BLaER1 treated with 17β-estradiol and CSF1 and Interleukin-3, amounts not matched to agents 10 nM and 100 nM (cell line): Measurements from ENCODE around the gene MYRF.

Experiments used
- H3K27ac ChIP-seq, 11 experiments: shearing (Covaris generic); formaldehyde crosslinking; 2 replicates each; pipeline ENCODE4 v1.8.1; 2022
- H3K27me3 ChIP-seq, 11 experiments: shearing (Covaris generic); formaldehyde crosslinking; 2 replicates each; pipeline ENCODE4 v1.8.1; 2022
- H3K36me3 ChIP-seq, 11 experiments: shearing (Covaris generic); formaldehyde crosslinking; 2 replicates each; pipeline ENCODE4 v1.8.1; 2022
- H3K4me1 ChIP-seq, 10 experiments: shearing (Covaris generic); formaldehyde crosslinking; 2 replicates each; pipeline ENCODE4 v1.8.1; 2022
- H3K4me2 ChIP-seq, 11 experiments: shearing (Covaris generic); formaldehyde crosslinking; 2 replicates each; pipeline ENCODE4 v1.8.1; 2022
- H3K4me3 ChIP-seq, 10 experiments: shearing (Covaris generic); formaldehyde crosslinking; 2 replicates each; pipeline ENCODE4 v1.8.1; 2022
- H3K9ac ChIP-seq, 11 experiments: shearing (Covaris generic); formaldehyde crosslinking; 2 replicates each; pipeline ENCODE4 v1.8.1; 2022
- H3K9me3 ChIP-seq, 11 experiments: shearing (Covaris generic); formaldehyde crosslinking; replicated peaks in 1 of 11; 2 replicates each; pipeline ENCODE4 v1.8.1; 2022
- H4K20me1 ChIP-seq, 11 experiments: shearing (Covaris generic); formaldehyde crosslinking; 2 replicates each; pipeline ENCODE4 v1.8.1; 2022
- Cebpa-rat ChIP-seq, 11 experiments: shearing (Covaris generic); IDR thresholded peaks; 2 replicates each; pipeline ENCODE4 v1.8.1; 2022

MYRF gene

GRCh38 chr11:61731952-61732675 is 20.3 kb upstream of the MYRF start:
- H3K4me1 ChIP-seq: peaks cover 7 to 39% (median 23%) of the 10 kb centered on the region in 10 experiments; a peak in 18 of 20 replicates
- H3K9me3 ChIP-seq: no peaks in the 10 kb centered on the region
- peaks cover 0 to 12% (median 0%) of the 10 kb centered on the region in 11 experiments; a peak in 1 of 22 replicates for H4K20me1 ChIP-seq
- H3K27me3 ChIP-seq: no peaks in the 10 kb centered on the region
- TF ChIP-seq Cebpa-rat (IDR thresholded peaks at IDR 0.05): no peak; a peak in 1 of 22 replicates
- peak overlapping the region in 3 of 11 experiments; percentile 33 to 40 (median 37); a peak in 2 of 22 replicates for H3K9ac ChIP-seq
- no peak overlapping the region for H3K27ac ChIP-seq
- H3K4me2 ChIP-seq: peak overlapping the region in 2 of 11 experiments; percentile 42 to 66; a peak in 2 of 22 replicates
- H3K36me3 ChIP-seq: peaks cover 0 to 58% (median 0%) of the 10 kb centered on the region in 11 experiments; a peak in 4 of 22 replicates
- H3K4me3 ChIP-seq: no peak overlapping the region

GRCh38 chr11:61732705-61733104 is 19.7 kb upstream of the MYRF start:
- H3K4me2 ChIP-seq: peak overlapping the region in 3 of 11 experiments; percentile 42 to 66 (median 48); a peak in 6 of 22 replicates
- peaks cover 0 to 7% (median 0%) of the 10 kb centered on the region in 11 experiments; a peak in 1 of 22 replicates for H4K20me1 ChIP-seq
- H3K4me1 ChIP-seq: peaks cover 7 to 33% (median 23%) of the 10 kb centered on the region in 10 experiments; a peak in 18 of 20 replicates
- H3K27ac ChIP-seq: peak overlapping the region in 1 of 11 experiments; percentile 42; a peak in 1 of 22 replicates
- H3K36me3 ChIP-seq: peaks cover 0 to 56% (median 0%) of the 10 kb centered on the region in 11 experiments; a peak in 4 of 22 replicates
- TF ChIP-seq Cebpa-rat (IDR thresholded peaks at IDR 0.05): no peak
- H3K9me3 ChIP-seq: no peaks in the 10 kb centered on the region
- no peak overlapping the region for H3K4me3 ChIP-seq
- H3K9ac ChIP-seq: peak overlapping the region in 3 of 11 experiments; percentile 33 to 40 (median 37); a peak in 3 of 22 replicates
- no peaks in the 10 kb centered on the region for H3K27me3 ChIP-seq

- no peak for TF ChIP-seq Cebpa-rat (IDR thresholded peaks at IDR 0.05)
- Histone ChIP-seq H3K4me2 (peak overlapping the region in 3 of 11 experiments; percentile 42 to 66 (median 48); a peak in 6 of 22 replicates), H3K27ac (peak overlapping the region in 2 of 11 experiments; percentile 16 to 42; a peak in 1 of 22 replicates)
Measured at GRCh38 chr11:61733120-61733978, 19.1 kb upstream of the MYRF start.

GRCh38 chr11:61734767-61735166 is 17.7 kb upstream of the MYRF start:
- peaks cover 0 to 49% (median 0%) of the 10 kb centered on the region in 11 experiments; a peak in 4 of 22 replicates for H3K36me3 ChIP-seq
- H3K9ac ChIP-seq: peak overlapping the region in 2 of 11 experiments; percentile 3 to 8; a peak in 1 of 22 replicates
- no peak overlapping the region; a peak in 1 of 22 replicates for H3K27ac ChIP-seq
- H4K20me1 ChIP-seq: no peaks in the 10 kb centered on the region; a peak in 1 of 22 replicates
- no peaks in the 10 kb centered on the region for H3K27me3 ChIP-seq
- no peak for TF ChIP-seq Cebpa-rat (IDR thresholded peaks at IDR 0.05)
- no peaks in the 10 kb centered on the region for H3K9me3 ChIP-seq
- no peak overlapping the region for H3K4me2 ChIP-seq
- H3K4me1 ChIP-seq: peaks cover 0 to 15% (median 6%) of the 10 kb centered on the region in 10 experiments; a peak in 15 of 20 replicates
- no peak overlapping the region for H3K4me3 ChIP-seq

More at GRCh38 chr11:61733120-61733978, 19.1 kb upstream of the MYRF start:
- no peak overlapping the region for H3K4me3 ChIP-seq
- peaks cover 0 to 6% (median 0%) of the 10 kb centered on the region in 11 experiments; a peak in 1 of 22 replicates for H4K20me1 ChIP-seq
- H3K9me3 ChIP-seq: no peaks in the 10 kb centered on the region
- no peaks in the 10 kb centered on the region for H3K27me3 ChIP-seq
- peak overlapping the region in 8 of 11 experiments; percentile 19 to 64 (median 46); a peak in 10 of 22 replicates for H3K9ac ChIP-seq
- peaks cover 5 to 27% (median 17%) of the 10 kb centered on the region in 10 experiments; a peak in 18 of 20 replicates for H3K4me1 ChIP-seq
- peaks cover 0 to 57% (median 0%) of the 10 kb centered on the region in 11 experiments; a peak in 4 of 22 replicates for H3K36me3 ChIP-seq

GRCh38 chr11:61735391-61735790 is 17.0 kb upstream of the MYRF start:
- H4K20me1 ChIP-seq: no peaks in the 10 kb centered on the region
- no peak overlapping the region for H3K4me2 ChIP-seq
- no peaks in the 10 kb centered on the region for H3K27me3 ChIP-seq
- 0 out of 22 replicates have a peak overlapping the region, but pooled peaks of 1 of the 11 experiments have one; percentile 3 for H3K9ac ChIP-seq
- no peak for TF ChIP-seq Cebpa-rat (IDR thresholded peaks at IDR 0.05)
- no peak overlapping the region for H3K4me3 ChIP-seq
- no peaks in the 10 kb centered on the region for H3K9me3 ChIP-seq
- H3K36me3 ChIP-seq: peaks cover 0 to 53% (median 0%) of the 10 kb centered on the region in 11 experiments; a peak in 4 of 22 replicates
- H3K27ac ChIP-seq: no peak overlapping the region
- peaks cover 0 to 15% (median 9%) of the 10 kb centered on the region in 10 experiments; a peak in 16 of 20 replicates for H3K4me1 ChIP-seq

- Histone ChIP-seq H3K36me3 (peaks cover 0 to 54% (median 0%) of the 10 kb centered on the region in 11 experiments; a peak in 4 of 22 replicates), H3K9ac (no peak overlapping the region), H3K27me3 (no peaks in the 10 kb centered on the region)
Measured at GRCh38 chr11:61736310-61736709, 16.1 kb upstream of the MYRF start.

GRCh38 chr11:61737131-61737530 is 15.3 kb upstream of the MYRF start:
- H3K4me1 ChIP-seq: peaks cover 2 to 21% (median 13%) of the 10 kb centered on the region in 10 experiments; a peak in 18 of 20 replicates
- no peaks in the 10 kb centered on the region for H3K27me3 ChIP-seq
- peaks cover 0 to 51% (median 0%) of the 10 kb centered on the region in 11 experiments; a peak in 4 of 22 replicates for H3K36me3 ChIP-seq
- no peak for TF ChIP-seq Cebpa-rat (IDR thresholded peaks at IDR 0.05)
- H3K27ac ChIP-seq: no peak overlapping the region
- H3K4me2 ChIP-seq: no peak overlapping the region
- no peaks in the 10 kb centered on the region for H3K9me3 ChIP-seq
- H4K20me1 ChIP-seq: no peaks in the 10 kb centered on the region; a peak in 1 of 22 replicates
- H3K4me3 ChIP-seq: no peak overlapping the region
- no peak overlapping the region for H3K9ac ChIP-seq

More at GRCh38 chr11:61736310-61736709, 16.1 kb upstream of the MYRF start:
- no peak for TF ChIP-seq Cebpa-rat (IDR thresholded peaks at IDR 0.05)
- Histone ChIP-seq H3K4me3 (no peak overlapping the region), H4K20me1 (no peaks in the 10 kb centered on the region; a peak in 1 of 22 replicates), H3K4me1 (peaks cover 0 to 18% (median 9%) of the 10 kb centered on the region in 10 experiments; a peak in 16 of 20 replicates), H3K27ac (no peak overlapping the region), H3K9me3 (no peaks in the 10 kb centered on the region), H3K4me2 (no peak overlapping the region)

- Histone ChIP-seq H3K4me3 (no peak overlapping the region), H3K9ac (no peak overlapping the region), H3K4me2 (no peak overlapping the region), H3K36me3 (peaks cover 0 to 51% (median 0%) of the 10 kb centered on the region in 11 experiments; a peak in 4 of 22 replicates), H3K9me3 (no peaks in the 10 kb centered on the region), H3K27me3 (no peaks in the 10 kb centered on the region), H3K4me1 (peaks cover 8 to 23% (median 17%) of the 10 kb centered on the region in 10 experiments; a peak in 18 of 20 replicates), H4K20me1 (no peaks in the 10 kb centered on the region; a peak in 1 of 22 replicates), H3K27ac (no peak overlapping the region)
- no peak for TF ChIP-seq Cebpa-rat (IDR thresholded peaks at IDR 0.05)
Measured at GRCh38 chr11:61737636-61738386, 14.6 kb upstream of the MYRF start.
